Prostate gland (tissue), 2 donors: ENCODE data around the gene LMNA. TPM values are rescaled to one million over a fixed set of nuclear protein-coding genes. Genes with fewer than 3 reads are reported as not detected.
A peak's percentile ranks its signal among the peaks of the same experiment; 100 is the strongest.

Source experiments
- DNase-seq: peaks from one replicate; pipeline ENCODE4 v3.0.0-alpha.2; 2019; ENCODE audit warnings: low spot score
- H3K27ac ChIP-seq, 2 donors: fragments of 200-600 bp; sonication (generic); 2 replicates each; pipeline ENCODE4 v1.5.1; 2017 to 2019
- H3K27me3 ChIP-seq: fragments of 200-600 bp; sonication (generic); replicated peaks from 2 replicates; pipeline ENCODE4 v1.5.1; 2019; ENCODE audit not compliant: insufficient read depth
- H3K36me3 ChIP-seq, 2 donors: fragments of 200-600 bp; sonication (generic); 1 replicate in 1 of 2; 2 replicates in 1 of 2; pipeline versions ENCODE4 v1.5.1 to v1.8.1; 2017 to 2019
- H3K4me1 ChIP-seq: fragments of 200-600 bp; sonication (generic); replicated peaks from 2 replicates; pipeline ENCODE4 v1.5.1; 2019
- H3K4me3 ChIP-seq, 2 donors: fragments of 200-600 bp; sonication (generic); 2 replicates each; pipeline ENCODE4 v1.5.1; 2017 to 2019
- H3K9me3 ChIP-seq: fragments of 200-600 bp; sonication (generic); 2 replicates; pipeline ENCODE4 v1.5.1; 2017
- POLR2A ChIP-seq: fragments of 450-650 bp; IDR thresholded peaks from one replicate; pipeline ENCODE4 v1.6.1; 2016; ENCODE audit warnings: antibody characterized with exemption, mild to moderate bottlenecking
- POLR2AphosphoS5 ChIP-seq: sonication (generic); formaldehyde crosslinking; IDR thresholded peaks from one replicate; pipeline ENCODE4 v1.6.1; 2017; ENCODE audit warnings: antibody characterized with exemption
- whole genome bisulfite sequencing: methylation state at CpG from one replicate; pipeline ENCODE4 v1.1.5; 2018; 5-methylcytosine and 5-hydroxymethylcytosine counted together
- intact Hi-C: fragments of 100-400 bp; cut with DNase I; formaldehyde crosslinking; loops from one replicate; pipeline ENCODE4 v1.14.2; 2022
- total RNA-seq, 2 donors: library from RNA; depleted of rRNA; stranded (reverse); fragments of >200 nt; gene quantifications; one replicate each; pipeline ENCODE4 v1.1.0, GENCODE V29; 2016
- TF ChIP-seq, protein P1 (sequence below), 4 experiments: fragments of 200-600 bp in 2 of 4; fragments of 450-650 bp in 2 of 4; sonication (generic) in 2 of 4; IDR thresholded peaks; 1 replicate in 3 of 4; 2 replicates in 1 of 4; pipeline ENCODE4 v1.5.1; 2016 to 2019; ENCODE audit warnings: antibody characterized with exemption in 4 of 4, mild to moderate bottlenecking in 2 of 4, moderate library complexity in 2 of 4

The LMNA gene
- total RNA-seq, 2 donors from 2014 or later, result 227 to 265 TPM

DNA sequence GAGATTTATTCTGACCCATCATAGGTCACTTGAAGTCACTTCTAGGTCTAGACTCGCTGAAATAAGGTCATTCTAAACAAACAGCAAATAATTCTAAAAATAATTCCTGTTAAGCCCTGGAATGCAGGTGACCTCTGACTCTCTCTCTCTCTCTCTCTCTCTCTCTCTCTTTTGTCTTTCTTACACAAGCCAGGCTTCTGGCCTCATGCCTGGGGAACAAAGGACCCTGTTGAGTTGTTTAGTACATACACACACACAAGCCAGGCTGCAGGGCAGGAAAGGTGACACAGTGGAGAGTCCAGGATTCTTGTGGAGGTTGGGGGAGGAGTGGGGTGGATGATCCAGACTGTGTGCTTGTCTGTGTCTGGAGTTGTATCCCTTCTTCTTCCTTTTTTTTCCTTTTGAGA is 28.3 kb upstream of the LMNA start:
- Histone ChIP-seq H3K27ac (no peak overlapping the region), H3K4me1 (no peaks in the 10 kb centered on the region), H3K27me3 (no peaks in the 10 kb centered on the region), H3K4me3 (no peak overlapping the region), H3K36me3 (no peaks in the 10 kb centered on the region), H3K9me3 (no peaks in the 10 kb centered on the region)
- 37% methylated on average over 1 of the region's 1 CpG for WGBS
- TF ChIP-seq POLR2AphosphoS5, result no peak
- TF ChIP-seq POLR2A, result no peak
- TF ChIP-seq, protein P1, sequence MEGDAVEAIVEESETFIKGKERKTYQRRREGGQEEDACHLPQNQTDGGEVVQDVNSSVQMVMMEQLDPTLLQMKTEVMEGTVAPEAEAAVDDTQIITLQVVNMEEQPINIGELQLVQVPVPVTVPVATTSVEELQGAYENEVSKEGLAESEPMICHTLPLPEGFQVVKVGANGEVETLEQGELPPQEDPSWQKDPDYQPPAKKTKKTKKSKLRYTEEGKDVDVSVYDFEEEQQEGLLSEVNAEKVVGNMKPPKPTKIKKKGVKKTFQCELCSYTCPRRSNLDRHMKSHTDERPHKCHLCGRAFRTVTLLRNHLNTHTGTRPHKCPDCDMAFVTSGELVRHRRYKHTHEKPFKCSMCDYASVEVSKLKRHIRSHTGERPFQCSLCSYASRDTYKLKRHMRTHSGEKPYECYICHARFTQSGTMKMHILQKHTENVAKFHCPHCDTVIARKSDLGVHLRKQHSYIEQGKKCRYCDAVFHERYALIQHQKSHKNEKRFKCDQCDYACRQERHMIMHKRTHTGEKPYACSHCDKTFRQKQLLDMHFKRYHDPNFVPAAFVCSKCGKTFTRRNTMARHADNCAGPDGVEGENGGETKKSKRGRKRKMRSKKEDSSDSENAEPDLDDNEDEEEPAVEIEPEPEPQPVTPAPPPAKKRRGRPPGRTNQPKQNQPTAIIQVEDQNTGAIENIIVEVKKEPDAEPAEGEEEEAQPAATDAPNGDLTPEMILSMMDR (IDR thresholded peaks at IDR 0.05), result no peak
- no peak for DNase-seq
- intact Hi-C loops, result no loop called here

DNA sequence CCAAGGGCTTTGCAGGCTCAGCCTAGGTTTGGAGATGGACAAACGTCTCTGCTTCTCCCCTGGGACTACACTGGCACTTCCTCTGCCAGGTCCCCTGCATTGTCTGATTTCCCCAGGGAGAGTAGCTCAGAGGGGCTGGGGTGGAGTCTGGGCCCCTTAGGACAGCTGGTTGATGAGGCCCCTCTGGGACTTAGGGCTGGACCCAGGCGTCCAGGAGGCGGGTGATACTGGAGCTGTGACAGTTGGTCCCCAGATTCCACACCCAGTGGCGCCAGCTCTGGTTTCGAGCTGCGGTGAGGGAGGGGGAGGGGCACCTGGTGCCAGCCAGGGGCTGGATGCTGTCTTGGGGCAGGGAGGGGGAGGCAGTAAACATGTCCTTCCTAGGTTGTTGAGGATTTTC is 24.8 kb upstream of the LMNA start:
- no peaks in the 10 kb centered on the region for H3K9me3 ChIP-seq
- TF ChIP-seq, protein P1 (IDR thresholded peaks at IDR 0.05), result no peak
- TF ChIP-seq POLR2A, result no peak
- TF ChIP-seq POLR2AphosphoS5, result no peak
- 63% methylated on average over 6 of the region's 6 CpGs for WGBS

DNA sequence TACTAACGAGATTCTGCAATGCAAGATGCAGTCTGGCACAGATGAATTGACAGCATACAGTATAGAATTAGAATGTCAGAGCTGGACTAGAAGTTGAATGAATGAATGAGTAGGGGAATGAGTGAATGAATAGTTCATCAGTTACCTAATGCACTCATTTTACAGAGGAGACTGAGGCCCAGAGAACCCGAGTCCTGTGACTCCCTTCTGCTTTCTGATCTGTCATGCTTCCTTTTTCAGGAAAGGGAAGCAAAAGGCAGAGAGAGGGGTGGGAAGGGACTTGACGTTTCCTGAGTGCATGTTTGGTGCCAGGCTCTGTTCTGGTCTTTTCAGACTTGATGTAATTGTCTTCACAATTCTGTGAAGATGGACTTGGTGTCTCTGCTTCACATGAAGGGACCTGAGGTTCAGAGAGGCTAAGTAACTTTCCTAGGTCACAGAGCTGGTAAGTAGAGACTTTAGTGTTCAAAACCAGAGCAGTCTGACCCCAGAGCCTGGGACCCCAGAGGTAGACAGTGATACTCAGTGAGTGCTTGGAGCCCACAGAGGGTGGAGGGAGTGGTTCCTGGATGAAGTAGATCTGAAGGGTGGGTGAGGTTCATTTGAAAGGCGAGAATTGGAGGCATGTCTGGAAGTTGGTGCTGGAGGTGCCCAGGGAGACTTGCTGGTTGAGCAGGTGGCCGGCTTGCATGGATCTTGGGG is 24.2 kb upstream of the LMNA start:
- Histone ChIP-seq H3K4me3 (no peak overlapping the region), H3K36me3 (no peaks in the 10 kb centered on the region), H3K27me3 (no peaks in the 10 kb centered on the region), H3K27ac (no peak overlapping the region), H3K9me3 (no peaks in the 10 kb centered on the region), H3K4me1 (no peaks in the 10 kb centered on the region)
- DNase-seq, result no peak
- WGBS, result 34% methylated on average over 5 of the region's 5 CpGs
- intact Hi-C loops, result loop anchor here (2.0 to 5.0 kb wide), 2 partner anchors 49 to 137 kb away; no protein-coding TSS in a partner anchor
- TF ChIP-seq POLR2A (no peak), POLR2AphosphoS5 (no peak)
- TF ChIP-seq, protein P1 (IDR thresholded peaks at IDR 0.05), result no peak

More for the DNA sequence above, 24.8 kb upstream of the LMNA start:
- H3K4me1 ChIP-seq, result no peaks in the 10 kb centered on the region
- H3K27me3 ChIP-seq, result no peaks in the 10 kb centered on the region
- H3K36me3 ChIP-seq, result no peaks in the 10 kb centered on the region
- intact Hi-C loops, result loop anchor here (2.0 to 5.0 kb wide), 2 partner anchors 49 to 138 kb away; no protein-coding TSS in a partner anchor
- no peak overlapping the region for H3K4me3 ChIP-seq
- DNase-seq, result no peak
- no peak overlapping the region for H3K27ac ChIP-seq

DNA sequence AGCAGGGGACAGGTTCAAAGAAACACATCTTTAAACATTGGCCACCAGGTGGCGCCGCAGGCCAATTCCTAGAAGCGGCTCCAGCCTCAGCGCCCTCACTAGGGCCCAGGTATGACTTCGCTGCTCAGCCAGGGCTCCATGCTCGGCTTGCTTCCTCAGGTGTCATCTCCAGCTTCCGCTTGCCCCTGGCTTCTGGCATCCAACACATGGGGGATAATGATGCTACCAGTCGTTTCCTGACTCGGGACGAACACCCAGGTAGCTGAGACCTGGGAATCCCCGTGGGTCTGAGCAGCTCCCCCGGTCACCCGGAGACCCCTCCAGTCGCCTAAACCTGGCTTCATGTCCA is 23.7 kb upstream of the LMNA start:
- Histone ChIP-seq H3K27me3 (no peaks in the 10 kb centered on the region), H3K27ac (no peak overlapping the region), H3K36me3 (no peaks in the 10 kb centered on the region), H3K4me3 (no peak overlapping the region), H3K4me1 (no peaks in the 10 kb centered on the region), H3K9me3 (no peaks in the 10 kb centered on the region)
- intact Hi-C loops, result loop anchor here (2.0 to 5.0 kb wide), 2 partner anchors 48 to 136 kb away; no protein-coding TSS in a partner anchor
- 34% methylated on average over 14 of the region's 14 CpGs for WGBS
- TF ChIP-seq, protein P1 (IDR thresholded peaks at IDR 0.05), result peak; percentile 63 to 93 (median 90)
- TF ChIP-seq POLR2AphosphoS5 (no peak), POLR2A (no peak)
- peak; percentile 86 for DNase-seq

DNA sequence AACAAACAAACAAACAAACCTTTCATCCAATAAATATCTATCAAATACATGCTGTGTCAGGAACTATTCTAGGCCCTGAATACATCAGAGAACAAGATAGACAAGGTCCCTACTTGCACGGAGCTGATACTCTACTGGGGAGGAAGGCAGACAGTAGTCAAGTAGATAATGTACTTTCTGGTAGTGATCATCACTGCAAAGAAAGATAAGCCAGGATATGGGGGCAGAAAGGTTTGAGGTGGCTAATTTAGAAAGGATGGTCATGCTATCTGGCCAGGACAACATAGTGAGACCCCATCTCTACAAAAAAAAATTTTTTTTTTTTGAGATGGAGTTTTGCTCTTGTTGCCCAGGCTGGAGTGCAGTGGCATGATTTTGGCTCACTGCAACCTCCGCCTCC is 22.9 kb upstream of the LMNA start:
- H3K4me3 ChIP-seq, result no peak overlapping the region
- no peak overlapping the region for H3K27ac ChIP-seq
- H3K36me3 ChIP-seq, result no peaks in the 10 kb centered on the region
- TF ChIP-seq POLR2AphosphoS5 (no peak), POLR2A (no peak)
- TF ChIP-seq, protein P1 (IDR thresholded peaks at IDR 0.05), result no peak
- no peaks in the 10 kb centered on the region for H3K27me3 ChIP-seq
- H3K4me1 ChIP-seq, result no peaks in the 10 kb centered on the region
- WGBS, result 70% methylated on average over 2 of the region's 2 CpGs
- intact Hi-C loops, result loop anchor here (2.0 to 5.0 kb wide), 2 partner anchors 47 to 136 kb away; no protein-coding TSS in a partner anchor
- no peaks in the 10 kb centered on the region for H3K9me3 ChIP-seq
- DNase-seq, result no peak
